Measurements from ENCODE around the gene TSC2. TPM values are rescaled to one million over a fixed set of nuclear protein-coding genes. Genes with fewer than 3 reads are reported as not detected.

Gene TSC2
- total RNA-seq, 4 donors from 2014 or later = 75.4 to 507 (median 111) TPM

GRCh38 chr16:2007081-2007836 lies 40.5 kb upstream of the TSC2 start:
- 66 to 71% methylated on average over 13 to 16 of the region's 16 CpGs for WGBS, 2 donors
- no peak overlapping the region for H3K4me3 ChIP-seq

DNA sequence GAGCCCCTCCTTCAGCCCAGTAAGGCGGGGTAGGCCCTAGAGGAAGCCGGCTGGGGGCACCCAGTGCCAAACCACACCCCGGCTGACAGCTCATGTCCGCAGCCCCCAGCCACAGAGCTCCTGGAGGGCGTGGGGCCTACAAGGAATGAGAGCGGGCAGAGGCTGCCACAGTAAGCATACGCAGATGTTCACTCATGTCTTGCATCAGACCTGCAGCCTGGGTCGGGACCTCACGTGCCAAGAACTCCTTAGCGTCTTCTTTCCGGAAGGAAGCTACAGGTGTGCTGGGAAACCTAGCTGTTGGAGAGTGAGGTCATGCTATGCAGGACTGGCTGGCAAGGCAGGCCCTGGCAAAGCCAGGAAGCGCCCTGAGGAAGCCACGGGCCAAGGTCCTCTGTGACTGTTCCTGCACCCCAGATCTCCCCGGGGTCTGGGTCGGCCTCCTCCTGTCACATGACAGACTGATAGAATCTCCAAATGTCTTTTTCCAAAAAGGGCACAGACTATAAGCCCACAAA lies 39.7 kb upstream of the TSC2 start:
- 42 to 48% methylated on average over 14 to 15 of the region's 15 CpGs for WGBS, 2 donors
- peak overlapping the region in 3 of 4 donors; percentile 84 to 92 (median 92) for H3K27ac ChIP-seq
- TF ChIP-seq POLR2A (IDR thresholded peaks at IDR 0.05) (no peak), EP300 (IDR thresholded peaks at IDR 0.05) (no peak)
- TF ChIP-seq, protein P1, sequence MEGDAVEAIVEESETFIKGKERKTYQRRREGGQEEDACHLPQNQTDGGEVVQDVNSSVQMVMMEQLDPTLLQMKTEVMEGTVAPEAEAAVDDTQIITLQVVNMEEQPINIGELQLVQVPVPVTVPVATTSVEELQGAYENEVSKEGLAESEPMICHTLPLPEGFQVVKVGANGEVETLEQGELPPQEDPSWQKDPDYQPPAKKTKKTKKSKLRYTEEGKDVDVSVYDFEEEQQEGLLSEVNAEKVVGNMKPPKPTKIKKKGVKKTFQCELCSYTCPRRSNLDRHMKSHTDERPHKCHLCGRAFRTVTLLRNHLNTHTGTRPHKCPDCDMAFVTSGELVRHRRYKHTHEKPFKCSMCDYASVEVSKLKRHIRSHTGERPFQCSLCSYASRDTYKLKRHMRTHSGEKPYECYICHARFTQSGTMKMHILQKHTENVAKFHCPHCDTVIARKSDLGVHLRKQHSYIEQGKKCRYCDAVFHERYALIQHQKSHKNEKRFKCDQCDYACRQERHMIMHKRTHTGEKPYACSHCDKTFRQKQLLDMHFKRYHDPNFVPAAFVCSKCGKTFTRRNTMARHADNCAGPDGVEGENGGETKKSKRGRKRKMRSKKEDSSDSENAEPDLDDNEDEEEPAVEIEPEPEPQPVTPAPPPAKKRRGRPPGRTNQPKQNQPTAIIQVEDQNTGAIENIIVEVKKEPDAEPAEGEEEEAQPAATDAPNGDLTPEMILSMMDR (IDR thresholded peaks at IDR 0.05) = no peak
- H3K27me3 ChIP-seq = no peaks in the 10 kb centered on the region
- H3K36me3 ChIP-seq = peaks cover 0 to 6% (median 0%) of the 10 kb centered on the region in 3 donors
- peaks cover 4 to 69% (median 61%) of the 10 kb centered on the region in 4 donors for H3K4me1 ChIP-seq
- no peaks in the 10 kb centered on the region for H3K9me3 ChIP-seq
- H3K4me3 ChIP-seq = peak overlapping the region in 2 of 4 donors; percentile 14 to 68
- DNase-seq (ENCODE audit: low spot score in 2 of 2) = peak in 1 of 2 donors; percentile 33

More at GRCh38 chr16:2007081-2007836, 40.5 kb upstream of the TSC2 start:
- Histone ChIP-seq H3K36me3 (peaks cover 2 to 14% (median 7%) of the 10 kb centered on the region in 3 donors), H3K27me3 (no peaks in the 10 kb centered on the region), H3K27ac (peak overlapping the region in 2 of 4 donors; percentile 84 to 92), H3K4me1 (peaks cover 4 to 71% (median 61%) of the 10 kb centered on the region in 4 donors), H3K9me3 (no peaks in the 10 kb centered on the region)
- no peak for TF ChIP-seq POLR2A (IDR thresholded peaks at IDR 0.05)
- TF ChIP-seq, protein P1 (IDR thresholded peaks at IDR 0.05) = no peak
- TF ChIP-seq EP300 (IDR thresholded peaks at IDR 0.05) = no peak
- DNase-seq (ENCODE audit: low spot score in 2 of 2) = no peak

GRCh38 chr16:2008631-2009163 lies 39.1 kb upstream of the TSC2 start:
- H3K4me3 ChIP-seq = peak overlapping the region; percentile 68 to 98 (median 74)
- no peaks in the 10 kb centered on the region for H3K36me3 ChIP-seq
- H3K27ac ChIP-seq = peak overlapping the region in 3 of 4 donors; percentile 84 to 92 (median 92)
- H3K9me3 ChIP-seq = no peaks in the 10 kb centered on the region
- peaks cover 4 to 63% (median 59%) of the 10 kb centered on the region in 4 donors for H3K4me1 ChIP-seq
- TF ChIP-seq, protein P1 (IDR thresholded peaks at IDR 0.05) = no peak
- TF ChIP-seq POLR2A (IDR thresholded peaks at IDR 0.05) = no peak
- no peak for TF ChIP-seq EP300 (IDR thresholded peaks at IDR 0.05)
- WGBS, 2 donors = 2% methylated on average over 23 of the region's 23 CpGs
- H3K27me3 ChIP-seq = no peaks in the 10 kb centered on the region
- DNase-seq (ENCODE audit: low spot score in 2 of 2) = no peak

DNA sequence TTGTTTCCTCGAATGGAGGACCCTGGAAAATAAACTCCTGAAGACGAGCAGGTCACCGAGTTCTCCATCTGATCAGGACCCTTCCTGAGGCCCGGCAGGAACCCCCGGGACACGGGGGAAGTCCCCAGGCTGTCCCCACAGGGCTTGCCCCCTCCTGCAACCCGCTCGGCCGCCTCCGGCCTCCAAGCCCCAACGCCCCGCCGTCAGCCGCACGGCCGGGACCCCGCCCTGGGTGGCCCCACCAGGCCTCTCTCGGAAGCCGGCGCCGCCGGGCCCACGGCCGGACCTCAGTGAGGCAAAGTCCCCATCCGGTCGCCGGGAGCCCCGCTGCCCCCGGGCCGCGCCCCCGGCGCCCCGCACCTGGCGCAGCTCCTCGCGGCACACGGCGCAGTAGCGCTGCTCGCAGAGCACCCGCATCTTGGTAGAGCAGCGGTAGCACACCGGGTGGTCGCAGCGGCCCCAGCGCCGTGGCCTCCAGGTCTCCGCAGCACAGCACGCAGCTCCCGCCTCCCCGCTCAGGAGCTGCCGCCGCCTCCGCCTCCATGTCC lies 38.5 kb upstream of the TSC2 start:
- TF ChIP-seq POLR2A (IDR thresholded peaks at IDR 0.05) (no peak), EP300 (IDR thresholded peaks at IDR 0.05) (no peak)
- TF ChIP-seq, protein P1 (IDR thresholded peaks at IDR 0.05) = no peak
- WGBS, 2 donors = 0 to 3% methylated on average over 12 to 25 of the region's 55 CpGs
- Histone ChIP-seq H3K27me3 (no peaks in the 10 kb centered on the region), H3K36me3 (no peaks in the 10 kb centered on the region), H3K4me3 (peak overlapping the region; percentile 68 to 98 (median 74)), H3K9me3 (no peaks in the 10 kb centered on the region), H3K27ac (peak overlapping the region in 3 of 4 donors; percentile 84 to 92 (median 92)), H3K4me1 (peaks cover 4 to 58% (median 54%) of the 10 kb centered on the region in 4 donors)
- no peak for DNase-seq (ENCODE audit: low spot score in 2 of 2)
